ENCODE measurements around the gene NRXN2.

DNA sequence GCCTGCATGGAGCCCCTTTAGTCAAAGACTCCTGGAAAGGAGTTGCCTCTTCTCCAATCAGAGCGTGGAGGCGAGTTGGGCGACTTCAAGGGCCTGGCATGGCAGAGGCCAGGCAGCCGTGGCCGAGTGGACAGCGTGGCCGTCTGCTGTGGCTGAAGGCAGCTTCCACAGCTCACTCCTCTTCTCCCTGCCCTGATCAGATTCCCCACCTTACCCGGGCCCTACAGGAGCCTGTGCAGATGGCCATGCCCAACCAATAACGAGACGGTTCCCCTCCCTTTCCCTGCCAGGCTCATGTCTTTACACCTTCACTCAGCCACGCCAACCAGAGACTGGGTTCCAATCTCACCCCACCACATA lies 152.0 kb downstream of the NRXN2 start:
- TF ChIP-seq GATA3 (IDR thresholded peaks at IDR 0.05; ENCODE audit: low read depth, low read length) (no peak), GATA2 (IDR thresholded peaks at IDR 0.05; ENCODE audit: low read depth, low read length) (no peak)
